Naive thymus-derived CD8-positive, alpha-beta T cell (primary cell): Measurements from ENCODE around the gene DLG2. TPM values are rescaled to one million over a fixed set of nuclear protein-coding genes. Genes with fewer than 3 reads are reported as not detected.
"Not testable (repeated sequence)": the region's sequence is repeated elsewhere in the genome, so short reads cannot be mapped to it uniquely, and the experiment has no call there.

ENCODE experiments used
- ATAC-seq, 2 donors: fragments of 150-1000 bp; cut with Tn5 transposase in 1 of 2; sonication (Bioruptor Pico), chemical (Tn5 transposase) in 1 of 2; 1 replicate in 1 of 2; 2 replicates in 1 of 2; pipeline ENCODE4 v1.10.0; 2021; ENCODE audit warnings: mild to moderate bottlenecking in 2 of 2, moderate library complexity in 2 of 2
- POLR2A ChIA-PET: fragments of 350-600 bp; sonication (Branson Sonifier 250); formaldehyde crosslinking; loops from one replicate; lab custom pipeline; 2021; ENCODE audit warnings: antibody characterized with exemption; lab: Charles Lee
- DNase-seq, 10 donors: peaks; one replicate each; pipeline versions ENCODE4 v3.0.0 to v3.0.0-alpha.2; 2020 to 2022
- H3K27ac Mint-ChIP-seq, 10 donors: one replicate each; pipeline ENCODE4 v1.8.0; 2020 to 2022; ENCODE audit warnings: mild to moderate bottlenecking in 10 of 10, mixed read lengths in 10 of 10, moderate library complexity in 4 of 10, inconsistent platforms in 1 of 10
- H3K27me3 Mint-ChIP-seq, 5 donors: one replicate each; pipeline ENCODE4 v1.8.0; 2021 to 2022; ENCODE audit warnings: mixed read lengths in 5 of 5
- H3K36me3 Mint-ChIP-seq, 3 donors: one replicate each; pipeline ENCODE4 v1.8.0; 2020 to 2022; ENCODE audit warnings: mixed read lengths in 3 of 3, mild to moderate bottlenecking in 2 of 3, inconsistent platforms in 1 of 3
- H3K4me1 Mint-ChIP-seq, 4 donors: one replicate each; pipeline ENCODE4 v1.8.0; 2021 to 2022; ENCODE audit warnings: mixed read lengths in 4 of 4
- H3K4me3 Mint-ChIP-seq, 10 donors: one replicate each; pipeline ENCODE4 v1.8.0; 2020 to 2022; ENCODE audit warnings: mild to moderate bottlenecking in 10 of 10, mixed read lengths in 10 of 10, moderate library complexity in 6 of 10, inconsistent platforms in 1 of 10
- H3K9me3 Mint-ChIP-seq, 9 donors: one replicate each; pipeline ENCODE4 v1.8.0; 2020 to 2022; ENCODE audit warnings: mixed read lengths in 9 of 9, mild to moderate bottlenecking in 3 of 9, inconsistent platforms in 1 of 9, moderate library complexity in 1 of 9
- polyA plus RNA-seq, 3 donors: library from polyadenylated mRNA; unstranded; fragments of 300-500 nt; fragmentation: Illumina TruSeq; gene quantifications; one replicate each; pipeline ENCODE4 v1.2.3, GENCODE V29; 2021
- total RNA-seq, 8 experiments: library from RNA in 2 of 8; stranded (reverse) in 2 of 8; gene quantifications; one replicate each; pipeline ENCODE4 v1.2.3 and lab custom pipeline; 2021 to 2026

The DLG2 gene
- total and polyA plus RNA-seq, 5 experiments from 2014 or later, result 0.86 to 6.2 (median 2.5) TPM

DNA sequence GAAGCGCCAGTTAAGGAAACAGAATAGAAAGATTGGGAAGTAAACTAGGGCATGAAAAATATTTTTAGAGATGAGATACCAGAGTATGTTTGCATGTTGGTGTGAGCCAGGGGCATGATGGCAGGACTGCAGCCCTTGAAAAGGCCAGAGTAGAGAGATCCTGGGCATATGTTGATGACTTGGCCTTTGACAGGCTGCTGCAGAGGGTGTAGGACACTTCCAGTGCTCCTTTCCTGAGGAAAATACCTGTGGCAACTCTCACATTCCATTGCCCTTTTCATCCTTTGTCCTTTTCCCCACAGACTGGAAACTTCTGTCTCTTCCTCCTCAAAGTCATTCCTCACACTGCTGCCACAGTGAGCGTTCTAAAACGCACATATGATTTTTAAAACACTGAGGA, 2190.3 kb downstream of the DLG2 start:
- no peak for ATAC-seq
- no peak for DNase-seq
- Mint-ChIP-seq H3K4me3 (no peak overlapping the region), H3K36me3 (no peaks in the 10 kb centered on the region), H3K27me3 (peaks cover 0 to 6% (median 4%) of the 10 kb centered on the region in 5 donors), H3K9me3 (no peaks in the 10 kb centered on the region), H3K4me1 (no peaks in the 10 kb centered on the region), H3K27ac (no peak overlapping the region)
- POLR2A ChIA-PET, result no interaction called here

- H3K36me3 Mint-ChIP-seq, H3K27me3 Mint-ChIP-seq, POLR2A ChIA-PET, H3K4me1 Mint-ChIP-seq, DNase-seq, H3K27ac Mint-ChIP-seq, ATAC-seq, H3K9me3 Mint-ChIP-seq, H3K4me3 Mint-ChIP-seq: not testable (repeated sequence)
Measured at GRCh38 chr11:83434812-83435211, 2192.3 kb downstream of the DLG2 start.

DNA sequence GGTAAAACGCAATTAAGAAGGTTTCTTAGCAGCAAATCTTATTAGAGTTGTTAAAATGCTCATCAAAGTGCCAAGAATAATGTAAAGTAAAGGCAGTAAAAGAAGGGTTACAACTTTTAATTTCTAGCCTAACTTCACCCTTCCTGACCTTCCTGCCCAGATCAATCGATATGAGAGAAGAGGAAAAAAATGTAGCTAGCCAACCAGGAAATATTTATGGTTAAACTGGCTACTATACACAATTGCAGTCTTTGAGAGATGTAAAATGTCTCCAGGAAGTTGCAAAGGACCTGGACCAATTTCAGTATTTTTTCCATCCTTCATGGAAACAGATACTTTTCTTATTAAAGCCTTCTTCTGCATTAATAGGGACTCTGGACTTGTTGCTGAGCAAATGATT, 2199.2 kb downstream of the DLG2 start:
- H3K36me3 Mint-ChIP-seq, result peaks cover 0 to 6% (median 5%) of the 10 kb centered on the region in 3 donors
- POLR2A ChIA-PET, result no interaction called here
- peaks cover 0 to 3% (median 0%) of the 10 kb centered on the region in 5 donors for H3K27me3 Mint-ChIP-seq
- H3K9me3 Mint-ChIP-seq, result peaks cover 0 to 14% (median 9%) of the 10 kb centered on the region in 9 donors
- DNase-seq, result no peak
- H3K4me3 Mint-ChIP-seq, result no peak overlapping the region
- H3K4me1 Mint-ChIP-seq, result no peaks in the 10 kb centered on the region
- H3K27ac Mint-ChIP-seq, result no peak overlapping the region
- no peak for ATAC-seq

DNA sequence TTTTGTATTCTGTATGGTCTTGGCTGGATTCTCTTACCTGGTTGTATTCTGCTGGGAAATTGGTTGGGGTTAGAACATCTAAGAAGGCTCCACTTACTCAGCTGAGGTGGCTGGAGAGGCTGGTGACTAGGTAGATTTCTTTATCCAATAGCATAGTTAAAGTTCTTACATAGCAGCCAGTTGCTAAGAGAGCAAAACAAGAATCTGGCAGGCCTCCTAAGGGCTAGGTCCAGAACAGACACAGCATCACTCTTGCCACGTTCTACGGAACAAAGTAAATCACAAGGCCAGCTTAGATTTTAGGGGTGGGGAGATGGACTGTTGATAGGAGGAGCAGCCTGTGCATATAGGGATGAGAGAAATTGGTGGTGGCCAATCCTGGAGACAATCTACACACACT, 2199.6 kb downstream of the DLG2 start:
- Mint-ChIP-seq H3K27me3 (peaks cover 0 to 3% (median 1%) of the 10 kb centered on the region in 5 donors), H3K27ac (no peak overlapping the region), H3K4me3 (no peak overlapping the region), H3K9me3 (peaks cover 0 to 17% (median 13%) of the 10 kb centered on the region in 9 donors), H3K4me1 (no peaks in the 10 kb centered on the region), H3K36me3 (peaks cover 0 to 10% (median 8%) of the 10 kb centered on the region in 3 donors)
- POLR2A ChIA-PET, result no interaction called here
- ATAC-seq (no peak), DNase-seq (no peak)

DNA sequence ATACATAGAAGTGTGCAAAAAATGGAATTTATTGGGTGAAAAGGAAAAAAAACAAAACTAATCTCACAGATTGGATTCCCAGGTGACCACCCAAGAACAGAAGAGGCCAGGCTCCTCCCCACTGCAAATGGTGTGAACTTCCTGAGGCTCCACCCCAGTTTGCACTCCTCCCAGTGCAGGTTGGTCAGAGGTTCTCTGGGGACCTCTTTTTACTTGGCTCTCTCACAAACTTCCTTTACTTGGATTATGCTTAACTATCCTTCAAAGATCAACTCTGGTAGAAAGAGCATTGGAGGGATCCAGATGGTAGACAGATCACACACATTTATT, 2202.0 kb downstream of the DLG2 start:
- H3K4me1 Mint-ChIP-seq, result no peaks in the 10 kb centered on the region
- ATAC-seq (no peak), DNase-seq (no peak)
- peaks cover 0 to 15% (median 2%) of the 10 kb centered on the region in 5 donors for H3K27me3 Mint-ChIP-seq
- POLR2A ChIA-PET, result no interaction called here
- H3K4me3 Mint-ChIP-seq, result no peak overlapping the region
- H3K27ac Mint-ChIP-seq, result no peak overlapping the region
- peaks cover 0 to 36% (median 27%) of the 10 kb centered on the region in 9 donors for H3K9me3 Mint-ChIP-seq
- peaks cover 5 to 24% (median 18%) of the 10 kb centered on the region in 3 donors for H3K36me3 Mint-ChIP-seq

GRCh38 chr11:83424376-83425136, 2202.6 kb downstream of the DLG2 start:
- H3K4me3 Mint-ChIP-seq, result no peak overlapping the region
- no peaks in the 10 kb centered on the region for H3K4me1 Mint-ChIP-seq
- H3K27me3 Mint-ChIP-seq, result peaks cover 0 to 18% (median 2%) of the 10 kb centered on the region in 5 donors
- no peak for DNase-seq
- no peak for ATAC-seq
- H3K27ac Mint-ChIP-seq, result no peak overlapping the region
- POLR2A ChIA-PET, result no interaction called here
- H3K36me3 Mint-ChIP-seq, result peaks cover 5 to 24% (median 20%) of the 10 kb centered on the region in 3 donors
- H3K9me3 Mint-ChIP-seq, result peaks cover 0 to 36% (median 30%) of the 10 kb centered on the region in 9 donors

- H3K4me1 Mint-ChIP-seq, POLR2A ChIA-PET, H3K4me3 Mint-ChIP-seq, ATAC-seq, DNase-seq, H3K27ac Mint-ChIP-seq: not testable (repeated sequence)
- H3K9me3 Mint-ChIP-seq, result peaks cover 7 to 47% (median 35%) of the 10 kb centered on the region in 9 donors
- peaks cover 5 to 24% (median 22%) of the 10 kb centered on the region in 3 donors for H3K36me3 Mint-ChIP-seq
- peaks cover 0 to 19% (median 2%) of the 10 kb centered on the region in 5 donors for H3K27me3 Mint-ChIP-seq
Measured at GRCh38 chr11:83422641-83423040, 2204.5 kb downstream of the DLG2 start.

- Mint-ChIP-seq H3K4me3 (no peak overlapping the region), H3K9me3 (peaks cover 0 to 17% (median 11%) of the 10 kb centered on the region in 9 donors), H3K27ac (no peak overlapping the region), H3K27me3 (peaks cover 0 to 4% (median 2%) of the 10 kb centered on the region in 5 donors), H3K36me3 (peaks cover 0 to 7% (median 4%) of the 10 kb centered on the region in 3 donors), H3K4me1 (no peaks in the 10 kb centered on the region)
- POLR2A ChIA-PET, result no interaction called here
- ATAC-seq, result no peak
- DNase-seq, result no peak
Measured at GRCh38 chr11:83410605-83411565, 2216.3 kb downstream of the DLG2 start.

DNA sequence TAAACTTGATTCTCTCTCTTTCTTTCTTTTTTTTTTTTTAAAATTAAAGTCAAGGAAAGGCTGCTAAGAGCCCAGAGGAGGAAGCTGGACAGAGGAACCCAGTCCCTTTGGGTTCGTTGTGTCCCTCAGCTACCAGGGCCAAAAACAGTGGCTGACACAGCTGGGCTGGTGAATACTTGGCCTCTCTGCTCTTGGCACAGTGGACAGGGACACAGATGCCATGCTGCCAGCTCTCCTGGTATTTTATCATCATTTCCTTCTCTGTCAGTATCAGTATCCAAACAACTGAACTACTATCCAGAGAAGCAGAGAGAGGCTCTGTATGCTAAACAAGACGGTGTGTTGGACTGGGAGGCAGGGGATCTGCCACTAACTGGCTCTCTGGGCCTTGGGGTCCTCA, 2217.3 kb downstream of the DLG2 start:
- peaks cover 0 to 2% (median 0%) of the 10 kb centered on the region in 5 donors for H3K27me3 Mint-ChIP-seq
- H3K36me3 Mint-ChIP-seq, result peaks cover 0 to 2% (median 2%) of the 10 kb centered on the region in 3 donors
- no peak for DNase-seq
- no peak overlapping the region for H3K4me3 Mint-ChIP-seq
- no peak overlapping the region for H3K27ac Mint-ChIP-seq
- peaks cover 0 to 13% (median 6%) of the 10 kb centered on the region in 9 donors for H3K9me3 Mint-ChIP-seq
- no peaks in the 10 kb centered on the region for H3K4me1 Mint-ChIP-seq
- ATAC-seq, result no peak
- POLR2A ChIA-PET, result no interaction called here

- ATAC-seq (no peak), DNase-seq (no peak)
- Mint-ChIP-seq H3K27ac (no peak overlapping the region), H3K4me1 (no peaks in the 10 kb centered on the region), H3K9me3 (peaks cover 0 to 10% (median 2%) of the 10 kb centered on the region in 9 donors), H3K4me3 (no peak overlapping the region), H3K36me3 (peaks cover 0 to 1% (median 0%) of the 10 kb centered on the region in 3 donors), H3K27me3 (peaks cover 0 to 2% (median 0%) of the 10 kb centered on the region in 5 donors)
- POLR2A ChIA-PET, result no interaction called here
Measured at GRCh38 chr11:83409476-83409875, 2217.7 kb downstream of the DLG2 start.

DNA sequence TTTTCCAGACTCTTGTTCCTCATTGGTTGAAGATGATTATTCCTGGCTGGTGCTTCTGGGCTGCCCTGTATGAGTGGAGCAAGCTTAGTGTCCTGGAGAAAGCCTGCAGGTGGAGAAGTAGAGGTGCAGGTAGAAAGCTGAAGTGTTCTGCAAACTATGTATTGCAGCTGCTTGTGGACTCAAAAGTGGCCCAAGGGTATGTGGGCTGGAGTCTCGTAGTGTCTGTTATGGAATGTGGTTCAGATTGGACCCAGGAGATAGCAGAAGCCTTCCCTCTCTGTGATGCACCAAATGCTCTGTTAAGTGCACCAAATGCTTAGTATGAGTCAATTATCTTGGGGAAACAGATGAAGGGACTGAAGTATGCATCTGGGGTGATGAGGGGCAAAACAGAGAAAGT, 2218.2 kb downstream of the DLG2 start:
- ATAC-seq (no peak), DNase-seq (no peak)
- Mint-ChIP-seq H3K4me1 (no peaks in the 10 kb centered on the region), H3K4me3 (no peak overlapping the region), H3K27ac (no peak overlapping the region), H3K36me3 (peaks cover 0 to 1% (median 0%) of the 10 kb centered on the region in 3 donors), H3K9me3 (peaks cover 0 to 9% (median 0%) of the 10 kb centered on the region in 9 donors), H3K27me3 (peaks cover 0 to 3% (median 0%) of the 10 kb centered on the region in 5 donors)
- POLR2A ChIA-PET, result no interaction called here
